Peyer's patch (tissue), 4 donors: Measurements from ENCODE around the gene LTB4R. TPM values are rescaled to one million over a fixed set of nuclear protein-coding genes. Genes with fewer than 3 reads are reported as not detected.

ENCODE experiments used
- DNase-seq, 3 donors: peaks; one replicate each; pipeline ENCODE4 v3.0.0-alpha.2; 2017 to 2019
- H3K27ac ChIP-seq, 4 donors: fragments of 200-600 bp; sonication (generic); one replicate each; pipeline ENCODE4 v1.5.1; 2016 to 2019
- H3K27me3 ChIP-seq, 2 donors: fragments of 200-600 bp; sonication (generic); one replicate each; pipeline ENCODE4 v1.5.1; 2019
- H3K36me3 ChIP-seq, 3 donors: fragments of 200-600 bp; sonication (generic); one replicate each; pipeline ENCODE4 v1.5.1; 2016 to 2019
- H3K4me1 ChIP-seq, 4 donors: fragments of 200-600 bp; sonication (generic); one replicate each; pipeline ENCODE4 v1.5.1; 2016 to 2019
- H3K4me3 ChIP-seq, 4 donors: fragments of 200-600 bp; sonication (generic); 1 replicate in 3 of 4; 2 replicates in 1 of 4; pipeline ENCODE4 v1.5.1; 2016 to 2019; ENCODE audit warnings: mild to moderate bottlenecking in 1 of 4
- H3K9me3 ChIP-seq, 4 donors: fragments of 200-600 bp; sonication (generic); one replicate each; pipeline ENCODE4 v1.5.1; 2016 to 2019; ENCODE audit warnings: mild to moderate bottlenecking in 1 of 4
- POLR2A ChIP-seq, 2 donors: fragments of 450-650 bp; IDR thresholded peaks; one replicate each; pipeline ENCODE4 v1.5.1; 2017; ENCODE audit warnings: antibody characterized with exemption in 2 of 2, mild to moderate bottlenecking in 2 of 2, moderate library complexity in 2 of 2
- total RNA-seq, 4 donors: library from RNA; depleted of rRNA; stranded (reverse); fragments of >200 nt; gene quantifications; one replicate each; pipeline ENCODE4 v1.1.0, GENCODE V29; 2016
- TF ChIP-seq, protein P1 (sequence below), 6 experiments: fragments of 450-650 bp in 4 of 6; fragments of 200-600 bp in 2 of 6; sonication (generic) in 1 of 6; IDR thresholded peaks; one replicate each; pipeline ENCODE4 v1.5.1; 2017 to 2019; ENCODE audit warnings: antibody characterized with exemption in 6 of 6, mild to moderate bottlenecking in 3 of 6, moderate library complexity in 1 of 6

LTB4R gene
- total RNA-seq, 4 donors from 2014 or later: 5.1 to 28.5 (median 10.1) TPM

DNA sequence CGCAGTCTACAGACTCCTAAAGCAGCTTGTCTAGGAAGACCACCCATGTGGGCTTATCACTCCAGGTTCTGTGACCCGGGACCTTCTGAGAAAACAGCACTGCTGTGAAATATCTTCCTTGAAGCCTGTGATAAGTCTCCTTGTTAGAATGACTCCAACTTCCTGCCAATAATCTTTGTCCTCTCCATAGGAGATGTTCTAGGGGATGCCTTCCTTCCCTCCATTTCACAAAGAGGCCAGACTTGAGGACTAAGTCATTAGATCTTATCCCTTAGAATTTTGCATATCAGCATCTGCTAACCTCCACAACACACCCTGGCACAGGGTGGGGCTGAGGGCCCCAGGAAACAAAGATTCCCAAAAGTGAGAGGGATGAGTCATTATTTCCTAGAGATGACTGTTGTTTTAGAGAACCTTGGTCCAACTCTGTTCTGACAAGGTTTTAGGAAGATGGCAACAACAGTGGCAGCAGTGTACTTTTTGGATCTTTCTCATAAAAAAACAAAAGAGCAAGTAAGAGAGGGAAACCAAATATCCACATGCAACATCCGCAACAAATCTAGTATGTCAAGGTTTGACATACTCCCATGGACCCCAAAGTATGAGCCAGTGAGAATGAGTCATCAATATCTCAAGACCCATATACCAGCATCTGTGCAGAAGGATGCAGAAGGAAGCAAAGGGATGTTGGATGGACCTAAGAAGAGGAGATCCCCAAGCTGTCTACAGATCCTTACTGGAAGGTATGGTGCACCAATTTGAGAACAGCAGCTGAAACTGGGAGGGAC lies 6.0 kb downstream of the LTB4R start:
- no peaks in the 10 kb centered on the region for H3K36me3 ChIP-seq
- no peak for DNase-seq
- no peak overlapping the region for H3K27ac ChIP-seq
- H3K4me3 ChIP-seq: no peak overlapping the region
- TF ChIP-seq, protein P1, sequence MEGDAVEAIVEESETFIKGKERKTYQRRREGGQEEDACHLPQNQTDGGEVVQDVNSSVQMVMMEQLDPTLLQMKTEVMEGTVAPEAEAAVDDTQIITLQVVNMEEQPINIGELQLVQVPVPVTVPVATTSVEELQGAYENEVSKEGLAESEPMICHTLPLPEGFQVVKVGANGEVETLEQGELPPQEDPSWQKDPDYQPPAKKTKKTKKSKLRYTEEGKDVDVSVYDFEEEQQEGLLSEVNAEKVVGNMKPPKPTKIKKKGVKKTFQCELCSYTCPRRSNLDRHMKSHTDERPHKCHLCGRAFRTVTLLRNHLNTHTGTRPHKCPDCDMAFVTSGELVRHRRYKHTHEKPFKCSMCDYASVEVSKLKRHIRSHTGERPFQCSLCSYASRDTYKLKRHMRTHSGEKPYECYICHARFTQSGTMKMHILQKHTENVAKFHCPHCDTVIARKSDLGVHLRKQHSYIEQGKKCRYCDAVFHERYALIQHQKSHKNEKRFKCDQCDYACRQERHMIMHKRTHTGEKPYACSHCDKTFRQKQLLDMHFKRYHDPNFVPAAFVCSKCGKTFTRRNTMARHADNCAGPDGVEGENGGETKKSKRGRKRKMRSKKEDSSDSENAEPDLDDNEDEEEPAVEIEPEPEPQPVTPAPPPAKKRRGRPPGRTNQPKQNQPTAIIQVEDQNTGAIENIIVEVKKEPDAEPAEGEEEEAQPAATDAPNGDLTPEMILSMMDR (IDR thresholded peaks at IDR 0.05): no peak
- TF ChIP-seq POLR2A (IDR thresholded peaks at IDR 0.05): no peak
- H3K9me3 ChIP-seq: no peaks in the 10 kb centered on the region
- peaks cover 0 to 36% (median 11%) of the 10 kb centered on the region in 4 donors for H3K4me1 ChIP-seq
- H3K27me3 ChIP-seq: no peaks in the 10 kb centered on the region

DNA sequence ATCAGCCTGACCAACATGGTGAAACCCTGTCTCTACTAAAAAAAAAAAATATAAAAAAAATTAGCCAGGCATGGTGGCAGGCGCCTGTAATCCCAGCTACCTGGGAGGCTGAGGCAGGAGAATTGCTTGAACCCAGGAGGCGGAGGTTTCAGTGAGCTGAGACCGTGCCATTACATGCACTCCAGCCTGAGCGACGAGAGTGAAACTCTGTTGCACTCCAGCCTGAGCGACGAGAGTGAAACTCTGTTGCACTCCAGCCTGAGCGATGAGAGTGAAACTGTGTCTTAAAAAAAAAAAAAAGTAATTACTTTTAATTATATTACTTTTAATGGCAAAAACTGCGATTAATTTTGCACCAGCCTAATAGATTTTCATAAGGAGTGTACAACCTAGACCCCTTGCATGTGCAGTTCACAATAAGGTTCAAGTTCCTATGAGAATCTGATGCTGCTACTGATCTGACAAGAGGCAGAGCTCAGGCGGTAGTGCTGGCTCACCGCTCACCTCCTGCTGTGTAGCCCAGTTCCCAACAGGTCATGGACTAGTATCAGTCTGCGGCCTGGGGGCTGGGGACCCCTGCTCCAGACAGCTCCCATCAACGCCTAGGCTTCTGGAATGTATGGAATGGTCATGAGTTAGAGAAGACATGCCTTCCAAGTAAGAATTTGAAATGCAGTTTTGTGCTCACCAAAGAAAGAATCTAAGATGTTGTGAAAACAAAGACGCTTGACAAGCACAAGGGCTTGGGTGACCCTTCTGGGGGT lies 10.1 kb downstream of the LTB4R start:
- H3K36me3 ChIP-seq: no peaks in the 10 kb centered on the region
- H3K4me1 ChIP-seq: peaks cover 0 to 5% (median 0%) of the 10 kb centered on the region in 4 donors
- H3K27ac ChIP-seq: no peak overlapping the region
- DNase-seq: no peak
- H3K27me3 ChIP-seq: no peaks in the 10 kb centered on the region
- no peaks in the 10 kb centered on the region for H3K9me3 ChIP-seq
- no peak overlapping the region for H3K4me3 ChIP-seq
- TF ChIP-seq, protein P1 (IDR thresholded peaks at IDR 0.05): no peak
- no peak for TF ChIP-seq POLR2A (IDR thresholded peaks at IDR 0.05)

DNA sequence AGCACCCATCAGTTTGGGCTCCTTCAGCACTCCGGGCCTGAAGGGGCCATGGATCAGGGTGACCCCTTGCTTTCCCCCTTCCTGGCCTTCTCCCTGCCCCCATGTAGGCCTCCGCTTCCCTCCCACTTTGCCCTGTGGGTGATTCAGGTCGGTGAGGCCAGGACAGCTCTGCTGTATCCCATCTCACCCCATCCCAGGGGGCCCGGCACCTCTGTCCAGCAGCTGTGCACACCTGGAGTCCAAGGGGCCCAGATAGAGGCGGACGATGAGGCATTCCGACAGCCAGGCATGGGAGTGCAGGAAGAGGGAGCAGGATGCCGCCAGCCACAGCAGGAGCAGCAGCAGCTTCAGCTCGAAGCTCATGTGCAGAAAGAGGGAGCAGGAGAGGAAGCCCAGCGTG lies 11.4 kb downstream of the LTB4R start:
- Histone ChIP-seq H3K4me1 (no peaks in the 10 kb centered on the region), H3K9me3 (no peaks in the 10 kb centered on the region), H3K4me3 (no peak overlapping the region), H3K27me3 (no peaks in the 10 kb centered on the region), H3K36me3 (no peaks in the 10 kb centered on the region), H3K27ac (no peak overlapping the region)
- no peak for DNase-seq
- TF ChIP-seq POLR2A (IDR thresholded peaks at IDR 0.05): no peak
- TF ChIP-seq, protein P1 (IDR thresholded peaks at IDR 0.05): no peak

DNA sequence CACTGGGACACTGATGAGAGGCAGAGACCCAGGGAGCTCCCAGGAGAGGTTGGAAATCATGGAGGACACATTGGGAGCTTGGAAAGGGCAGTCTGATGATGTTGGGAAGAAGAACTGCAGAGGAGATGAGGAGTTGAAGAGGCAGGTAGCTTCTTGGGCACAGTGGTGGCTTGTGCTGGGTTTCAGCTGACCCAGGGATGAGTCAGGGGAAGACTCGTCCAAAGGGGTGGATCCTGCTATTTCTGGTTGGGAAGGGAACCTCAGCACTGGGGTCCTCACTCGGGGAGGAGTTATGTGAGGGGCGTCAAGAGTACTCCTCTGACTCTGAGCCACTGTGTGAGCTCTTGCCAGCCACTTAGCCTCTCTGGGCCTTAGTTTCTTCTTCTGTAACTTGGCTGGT lies 12.0 kb downstream of the LTB4R start:
- Histone ChIP-seq H3K27ac (no peak overlapping the region), H3K4me3 (no peak overlapping the region), H3K9me3 (no peaks in the 10 kb centered on the region), H3K4me1 (no peaks in the 10 kb centered on the region), H3K36me3 (no peaks in the 10 kb centered on the region), H3K27me3 (no peaks in the 10 kb centered on the region)
- no peak for TF ChIP-seq POLR2A (IDR thresholded peaks at IDR 0.05)
- TF ChIP-seq, protein P1 (IDR thresholded peaks at IDR 0.05): no peak
- DNase-seq: no peak

DNA sequence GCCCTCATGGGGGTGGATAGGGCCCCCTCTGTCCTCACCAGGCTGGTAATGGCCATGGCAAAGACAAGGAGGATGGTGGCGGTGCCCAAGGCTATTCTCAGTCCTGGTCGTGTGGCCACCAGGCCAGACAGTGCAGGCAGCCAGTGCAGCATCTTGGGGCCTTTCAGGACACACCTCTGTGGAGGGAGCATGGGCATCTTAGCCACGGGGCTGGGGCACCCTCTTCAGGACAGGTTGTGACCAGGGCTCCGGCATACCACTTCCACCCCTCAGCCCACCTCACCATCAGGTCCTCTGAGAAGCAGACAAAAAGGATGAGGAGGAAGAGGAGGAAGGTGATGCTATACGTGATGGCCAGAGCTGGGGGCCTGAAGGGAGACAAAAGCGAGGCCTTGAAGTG lies 12.7 kb downstream of the LTB4R start:
- no peaks in the 10 kb centered on the region for H3K4me1 ChIP-seq
- TF ChIP-seq, protein P1 (IDR thresholded peaks at IDR 0.05): no peak
- no peak for TF ChIP-seq POLR2A (IDR thresholded peaks at IDR 0.05)
- H3K9me3 ChIP-seq: no peaks in the 10 kb centered on the region
- H3K4me3 ChIP-seq: no peak overlapping the region
- no peaks in the 10 kb centered on the region for H3K36me3 ChIP-seq
- DNase-seq: no peak
- H3K27ac ChIP-seq: no peak overlapping the region
- H3K27me3 ChIP-seq: no peaks in the 10 kb centered on the region
